Esophagus squamous epithelium (tissue), 5 donors: ENCODE data around the gene GUSB. TPM values are rescaled to one million over a fixed set of nuclear protein-coding genes. Genes with fewer than 3 reads are reported as not detected.
A peak's percentile ranks its signal among the peaks of the same experiment; 100 is the strongest.
"Not testable (repeated sequence)": the region's sequence is repeated elsewhere in the genome, so short reads cannot be mapped to it uniquely, and the experiment has no call there.

Source experiments
- DNase-seq: peaks from one replicate; lab custom pipeline; 2025; lab: John Stamatoyannopoulos, UW
- H3K27ac ChIP-seq, 4 donors: fragments of 200-600 bp; sonication (generic); one replicate each; pipeline ENCODE4 v1.5.1; 2016 to 2019; ENCODE audit warnings: mild to moderate bottlenecking in 1 of 4
- H3K27me3 ChIP-seq, 4 donors: fragments of 200-600 bp; sonication (generic); 1 replicate in 3 of 4; 2 replicates in 1 of 4; pipeline versions ENCODE4 v1.5.1 to v1.6.0; 2017 to 2021; ENCODE audit warnings: antibody characterized with exemption in 1 of 4
- H3K36me3 ChIP-seq, 3 donors: fragments of 200-600 bp; sonication (generic); one replicate each; pipeline ENCODE4 v1.5.1; 2016 to 2019
- H3K4me1 ChIP-seq, 3 donors: fragments of 200-600 bp; sonication (generic); one replicate each; pipeline ENCODE4 v1.5.1; 2017 to 2019
- H3K4me3 ChIP-seq, 4 donors: fragments of 200-600 bp; sonication (generic); 1 replicate in 3 of 4; 2 replicates in 1 of 4; pipeline ENCODE4 v1.5.1; 2016 to 2019; ENCODE audit warnings: mild to moderate bottlenecking in 2 of 4, moderate library complexity in 1 of 4
- H3K9me3 ChIP-seq, 3 donors: fragments of 200-600 bp; sonication (generic); one replicate each; pipeline ENCODE4 v1.5.1; 2016 to 2019
- CTCF ChIP-seq, 6 experiments: fragments of 450-650 bp in 4 of 6; fragments of 200-600 bp in 2 of 6; sonication (generic) in 2 of 6; IDR thresholded peaks; one replicate each; pipeline ENCODE4 v1.5.1; 2016 to 2019; ENCODE audit warnings: antibody characterized with exemption in 6 of 6, mild to moderate bottlenecking in 4 of 6, moderate library complexity in 4 of 6
- POLR2A ChIP-seq, 4 donors: fragments of 450-650 bp; IDR thresholded peaks; one replicate each; pipeline ENCODE4 v1.6.1; 2017; ENCODE audit warnings: antibody characterized with exemption in 4 of 4, mild to moderate bottlenecking in 4 of 4, moderate library complexity in 3 of 4
- WGBS, 2 donors: methylation state at CpG; one replicate each; pipeline ENCODE4 v1.1.5; 2018; 5-methylcytosine and 5-hydroxymethylcytosine counted together
- intact Hi-C: fragments of 100-400 bp; cut with DNase I; formaldehyde crosslinking; loops from one replicate; pipeline ENCODE4 v1.15.0; 2022
- total RNA-seq, 4 donors: library from RNA; depleted of rRNA; stranded (reverse); fragments of >200 nt; gene quantifications; one replicate each; pipeline ENCODE4 v1.1.0, GENCODE V29; 2016
- donor health status: DM: yes; HTN: yes; CAD: no.

The GUSB gene
- total RNA-seq, 4 donors from 2014 or later: 13.6 to 30.1 (median 21.7) TPM

GRCh38 chr7:66007232-66007631, 25.2 kb upstream of the GUSB start:
- Histone ChIP-seq H3K4me1 (peaks cover 0 to 9% (median 0%) of the 10 kb centered on the region in 3 donors), H3K27ac (no peak overlapping the region), H3K9me3 (no peaks in the 10 kb centered on the region), H3K4me3 (no peak overlapping the region), H3K36me3 (no peaks in the 10 kb centered on the region), H3K27me3 (no peaks in the 10 kb centered on the region)
- intact Hi-C loops: no loop called here
- 82 to 87% methylated on average over 6 of the region's 6 CpGs for WGBS, 2 donors
- no peak for DNase-seq
- TF ChIP-seq CTCF (IDR thresholded peaks at IDR 0.05): no peak
- no peak for TF ChIP-seq POLR2A (IDR thresholded peaks at IDR 0.05)

GRCh38 chr7:66005115-66005671, 23.2 kb upstream of the GUSB start:
- not testable (repeated sequence) for H3K4me1 ChIP-seq

GRCh38 chr7:66000823-66001417, 18.9 kb upstream of the GUSB start:
- H3K27ac ChIP-seq, H3K4me3 ChIP-seq, H3K27me3 ChIP-seq, DNase-seq, H3K36me3 ChIP-seq, H3K9me3 ChIP-seq, H3K4me1 ChIP-seq, intact Hi-C loops: not testable (repeated sequence)
- 29 to 53% methylated on average over 1 of the region's 5 CpGs for WGBS, 2 donors

More at GRCh38 chr7:66005115-66005671, 23.2 kb upstream of the GUSB start:
- WGBS, 2 donors: 81 to 85% methylated on average over 5 to 8 of the region's 8 CpGs
- H3K36me3 ChIP-seq, H3K27ac ChIP-seq, H3K9me3 ChIP-seq, DNase-seq, intact Hi-C loops, H3K27me3 ChIP-seq, H3K4me3 ChIP-seq: not testable (repeated sequence)

GRCh38 chr7:65994984-65995383, 13.0 kb upstream of the GUSB start:
- DNase-seq, H3K9me3 ChIP-seq, H3K36me3 ChIP-seq, H3K4me3 ChIP-seq, H3K27me3 ChIP-seq, intact Hi-C loops, H3K27ac ChIP-seq, H3K4me1 ChIP-seq: not testable (repeated sequence)
- WGBS, 2 donors: 0 to 67% methylated on average over 1 of the region's 1 CpG

- 81 to 92% methylated on average over 4 of the region's 4 CpGs for WGBS, 2 donors
- no peak overlapping the region for H3K27ac ChIP-seq
- TF ChIP-seq POLR2A (IDR thresholded peaks at IDR 0.05) (no peak), CTCF (IDR thresholded peaks at IDR 0.05) (no peak)
These were observed 10.5 kb upstream of the GUSB start for GRCh38 chr7:65992526-65992925.

GRCh38 chr7:65991829-65992228, 9.8 kb upstream of the GUSB start:
- WGBS, 2 donors: 84 to 89% methylated on average over 5 of the region's 5 CpGs
- Histone ChIP-seq H3K4me1 (peaks cover 0 to 19% (median 0%) of the 10 kb centered on the region in 3 donors), H3K27ac (peak overlapping the region in 2 of 4 donors; percentile 28 to 52)
- H3K27me3 ChIP-seq, H3K9me3 ChIP-seq, H3K4me3 ChIP-seq, H3K36me3 ChIP-seq, intact Hi-C loops, DNase-seq: not testable (repeated sequence)

More at GRCh38 chr7:65992526-65992925, 10.5 kb upstream of the GUSB start:
- intact Hi-C loops: no loop called here
- no peaks in the 10 kb centered on the region for H3K27me3 ChIP-seq
- DNase-seq: no peak
- H3K9me3 ChIP-seq: no peaks in the 10 kb centered on the region
- no peak overlapping the region for H3K4me3 ChIP-seq
- no peaks in the 10 kb centered on the region for H3K36me3 ChIP-seq
- peaks cover 0 to 18% (median 0%) of the 10 kb centered on the region in 3 donors for H3K4me1 ChIP-seq

- Histone ChIP-seq H3K4me1 (peaks cover 0 to 19% (median 0%) of the 10 kb centered on the region in 3 donors), H3K27ac (no peak overlapping the region), H3K27me3 (no peaks in the 10 kb centered on the region), H3K36me3 (no peaks in the 10 kb centered on the region), H3K9me3 (no peaks in the 10 kb centered on the region), H3K4me3 (no peak overlapping the region)
- WGBS, 2 donors: 79 to 90% methylated on average over 2 to 3 of the region's 3 CpGs
- DNase-seq: no peak
- TF ChIP-seq CTCF (IDR thresholded peaks at IDR 0.05) (no peak), POLR2A (IDR thresholded peaks at IDR 0.05) (no peak)
- intact Hi-C loops: no loop called here
These were observed 7.7 kb upstream of the GUSB start for GRCh38 chr7:65989694-65990080.

GRCh38 chr7:65988503-65988902, 6.5 kb upstream of the GUSB start:
- peaks cover 0 to 19% (median 0%) of the 10 kb centered on the region in 3 donors for H3K4me1 ChIP-seq
- H3K9me3 ChIP-seq, H3K4me3 ChIP-seq, DNase-seq, H3K27ac ChIP-seq, H3K36me3 ChIP-seq, intact Hi-C loops, H3K27me3 ChIP-seq: not testable (repeated sequence)
- 92 to 93% methylated on average over 1 of the region's 1 CpG for WGBS, 2 donors
